ENCODE results near the gene ADAM23. TPM values are rescaled to one million over a fixed set of nuclear protein-coding genes. Genes with fewer than 3 reads are reported as not detected.

The ADAM23 gene
- total RNA-seq, 2 donors from 2014 or later, result 4.5 to 6.4 TPM

DNA sequence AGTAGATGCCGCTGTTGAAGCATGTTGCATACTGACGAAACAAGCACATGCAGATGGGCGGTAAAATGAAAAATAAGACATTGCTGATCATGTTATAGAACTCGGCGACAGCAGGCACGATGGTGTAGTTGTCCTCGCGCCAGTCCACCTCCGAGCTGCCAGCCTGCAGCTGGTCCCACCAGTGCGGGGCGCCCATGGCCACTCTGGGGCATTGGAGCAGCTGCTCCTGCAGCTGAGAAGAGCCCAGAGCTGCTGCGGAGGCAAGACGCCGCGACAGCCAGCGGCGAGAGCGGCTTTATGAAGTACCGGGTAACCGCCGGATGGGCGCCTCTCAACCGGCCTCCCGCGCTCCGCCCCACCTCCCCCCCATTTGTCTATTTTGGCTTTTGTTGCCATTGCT lies 32.6 kb upstream of the ADAM23 start:
- Histone ChIP-seq H3K9me3 (no peaks in the 10 kb centered on the region), H3K4me3 (no peak overlapping the region), H3K27ac (no peak overlapping the region), H3K36me3 (no peaks in the 10 kb centered on the region), H3K27me3 (replicated peaks; ENCODE audit: insufficient read depth) (no peaks in the 10 kb centered on the region), H3K4me1 (ENCODE audit: control insufficient read depth in 1 of 2, low read depth in 2 of 2) (no peaks in the 10 kb centered on the region)
- no peak for DNase-seq (ENCODE audit: low spot score)
- no peak for ATAC-seq (ENCODE audit: insufficient number of reproducible peaks, low FRiP score, low read depth)
- TF ChIP-seq, protein P1, sequence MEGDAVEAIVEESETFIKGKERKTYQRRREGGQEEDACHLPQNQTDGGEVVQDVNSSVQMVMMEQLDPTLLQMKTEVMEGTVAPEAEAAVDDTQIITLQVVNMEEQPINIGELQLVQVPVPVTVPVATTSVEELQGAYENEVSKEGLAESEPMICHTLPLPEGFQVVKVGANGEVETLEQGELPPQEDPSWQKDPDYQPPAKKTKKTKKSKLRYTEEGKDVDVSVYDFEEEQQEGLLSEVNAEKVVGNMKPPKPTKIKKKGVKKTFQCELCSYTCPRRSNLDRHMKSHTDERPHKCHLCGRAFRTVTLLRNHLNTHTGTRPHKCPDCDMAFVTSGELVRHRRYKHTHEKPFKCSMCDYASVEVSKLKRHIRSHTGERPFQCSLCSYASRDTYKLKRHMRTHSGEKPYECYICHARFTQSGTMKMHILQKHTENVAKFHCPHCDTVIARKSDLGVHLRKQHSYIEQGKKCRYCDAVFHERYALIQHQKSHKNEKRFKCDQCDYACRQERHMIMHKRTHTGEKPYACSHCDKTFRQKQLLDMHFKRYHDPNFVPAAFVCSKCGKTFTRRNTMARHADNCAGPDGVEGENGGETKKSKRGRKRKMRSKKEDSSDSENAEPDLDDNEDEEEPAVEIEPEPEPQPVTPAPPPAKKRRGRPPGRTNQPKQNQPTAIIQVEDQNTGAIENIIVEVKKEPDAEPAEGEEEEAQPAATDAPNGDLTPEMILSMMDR (IDR thresholded peaks at IDR 0.05), result no peak

DNA sequence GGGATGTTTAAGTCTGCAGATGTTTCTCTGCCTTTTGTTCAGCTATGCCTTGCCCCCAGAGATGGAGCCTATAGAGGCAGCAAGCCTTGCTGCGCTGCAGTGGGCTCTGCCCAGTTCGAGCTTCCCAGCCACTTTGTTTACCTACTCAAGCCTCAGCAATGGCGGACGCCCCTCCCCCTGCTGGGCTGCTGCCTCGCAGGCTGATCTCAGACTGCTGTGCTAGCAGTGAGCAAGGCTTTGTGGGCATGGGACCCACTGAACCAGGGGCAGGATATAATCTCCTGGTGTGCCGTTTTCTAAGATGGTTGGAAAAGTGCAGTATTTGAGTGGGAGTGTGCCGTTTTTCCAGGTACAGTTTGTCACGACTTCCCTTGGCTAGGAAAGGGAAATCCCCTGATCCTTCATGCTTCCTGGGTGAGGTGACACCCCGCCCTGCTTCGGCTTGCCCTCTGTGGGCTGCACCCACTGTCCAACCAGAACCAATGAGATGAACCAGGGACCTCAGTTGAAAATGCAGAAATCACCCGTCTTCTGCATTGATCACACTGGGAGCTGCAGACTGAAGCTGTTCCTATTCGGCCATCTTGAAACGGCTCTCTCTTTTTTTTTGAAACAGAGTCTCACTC lies 27.6 kb upstream of the ADAM23 start:
- Histone ChIP-seq H3K4me3 (no peak overlapping the region), H3K4me1 (ENCODE audit: control insufficient read depth in 1 of 2, low read depth in 2 of 2) (no peaks in the 10 kb centered on the region), H3K9me3 (no peaks in the 10 kb centered on the region), H3K27ac (no peak overlapping the region), H3K27me3 (replicated peaks; ENCODE audit: insufficient read depth) (no peaks in the 10 kb centered on the region), H3K36me3 (no peaks in the 10 kb centered on the region)
- ATAC-seq (ENCODE audit: insufficient number of reproducible peaks, low FRiP score, low read depth) (no peak), DNase-seq (ENCODE audit: low spot score) (no peak)
- TF ChIP-seq, protein P1 (IDR thresholded peaks at IDR 0.05), result no peak

DNA sequence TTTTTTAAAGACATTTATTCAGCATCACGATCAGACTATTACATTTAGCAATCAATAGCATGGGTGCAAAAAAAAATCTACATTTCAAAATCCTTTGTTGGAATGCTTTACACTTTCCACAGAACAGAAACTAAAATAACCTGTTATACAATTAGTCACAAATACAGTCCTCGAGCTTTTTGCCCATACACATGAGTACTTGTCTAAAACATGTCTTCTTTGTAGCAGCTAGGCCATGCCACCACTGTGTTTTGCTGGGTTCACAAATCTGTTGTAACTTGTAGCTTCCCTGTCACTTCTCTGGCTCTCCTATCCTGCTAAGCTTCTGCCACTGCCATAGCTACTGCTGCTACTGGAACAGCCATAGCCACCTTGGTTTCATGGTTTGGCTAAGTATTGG lies 24.4 kb upstream of the ADAM23 start:
- ATAC-seq (ENCODE audit: insufficient number of reproducible peaks, low FRiP score, low read depth), result no peak
- Histone ChIP-seq H3K9me3 (no peaks in the 10 kb centered on the region), H3K27me3 (replicated peaks; ENCODE audit: insufficient read depth) (no peaks in the 10 kb centered on the region), H3K4me3 (no peak overlapping the region), H3K4me1 (ENCODE audit: control insufficient read depth in 1 of 2, low read depth in 2 of 2) (no peaks in the 10 kb centered on the region), H3K36me3 (no peaks in the 10 kb centered on the region), H3K27ac (no peak overlapping the region)
- no peak for DNase-seq (ENCODE audit: low spot score)
- TF ChIP-seq, protein P1 (IDR thresholded peaks at IDR 0.05), result no peak

DNA sequence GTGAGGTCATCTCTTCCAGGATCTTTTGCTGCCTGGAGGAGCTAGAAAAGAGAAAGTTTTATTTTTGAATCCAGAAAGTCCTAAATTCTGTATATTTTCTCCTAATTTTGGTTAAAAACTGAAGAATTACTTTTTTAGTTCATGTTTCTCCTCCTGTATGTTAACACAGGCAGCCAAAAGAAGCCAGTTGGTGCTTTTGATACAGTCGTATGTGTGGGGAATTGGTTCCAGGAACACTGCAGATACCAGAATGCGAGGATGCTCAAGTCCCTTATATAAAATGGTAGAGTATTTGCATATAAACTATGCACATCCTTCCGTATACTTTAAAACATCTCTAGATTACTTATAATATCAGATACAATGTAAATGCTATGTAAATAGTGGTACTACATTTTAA lies 22.6 kb upstream of the ADAM23 start:
- no peaks in the 10 kb centered on the region for H3K36me3 ChIP-seq
- H3K4me3 ChIP-seq, result no peak overlapping the region
- H3K27me3 ChIP-seq (replicated peaks; ENCODE audit: insufficient read depth), result no peaks in the 10 kb centered on the region
- TF ChIP-seq, protein P1 (IDR thresholded peaks at IDR 0.05), result no peak
- H3K4me1 ChIP-seq (ENCODE audit: control insufficient read depth in 1 of 2, low read depth in 2 of 2), result no peaks in the 10 kb centered on the region
- no peak overlapping the region for H3K27ac ChIP-seq
- no peak for DNase-seq (ENCODE audit: low spot score)
- no peak for ATAC-seq (ENCODE audit: insufficient number of reproducible peaks, low FRiP score, low read depth)
- H3K9me3 ChIP-seq, result no peaks in the 10 kb centered on the region

DNA sequence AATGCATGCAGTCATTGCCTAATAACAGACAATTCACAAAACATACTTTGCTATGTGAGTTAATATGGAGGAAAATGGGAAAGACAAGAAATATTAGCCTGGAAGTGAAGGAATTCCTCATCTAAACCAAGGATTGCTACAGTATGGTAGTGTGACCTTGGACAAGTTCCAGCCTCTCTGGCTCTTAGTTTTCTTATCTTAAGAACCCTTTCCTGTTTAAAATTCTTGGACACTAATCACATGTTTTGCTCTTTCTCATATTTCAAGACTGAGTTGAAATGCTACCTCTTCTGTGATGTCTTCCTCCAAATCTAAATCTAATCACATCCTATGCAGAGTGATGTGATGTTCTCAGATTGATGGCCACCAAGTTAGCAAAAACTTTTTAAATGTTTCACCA lies 20.8 kb upstream of the ADAM23 start:
- ATAC-seq (ENCODE audit: insufficient number of reproducible peaks, low FRiP score, low read depth) (no peak), DNase-seq (ENCODE audit: low spot score) (no peak)
- Histone ChIP-seq H3K27ac (no peak overlapping the region), H3K4me1 (ENCODE audit: control insufficient read depth in 1 of 2, low read depth in 2 of 2) (no peaks in the 10 kb centered on the region), H3K36me3 (no peaks in the 10 kb centered on the region), H3K4me3 (no peak overlapping the region), H3K9me3 (no peaks in the 10 kb centered on the region), H3K27me3 (replicated peaks; ENCODE audit: insufficient read depth) (no peaks in the 10 kb centered on the region)
- TF ChIP-seq, protein P1 (IDR thresholded peaks at IDR 0.05), result no peak

Data from thoracic aorta (tissue), 2 donors.